HuH-7 (cell line): ENCODE measurements around the gene TMEM129.
"Not testable (repeated sequence)": the region's sequence is repeated elsewhere in the genome, so short reads cannot be mapped to it uniquely, and the experiment has no call there.

Experiments used
- DNase-seq: peaks from one replicate; pipeline ENCODE4 v3.0.0; 2011; ENCODE audit warnings: low spot score

Gene TMEM129

GRCh38 chr4:1720163-1720983 lies 750 bp downstream of the TMEM129 start:
- no peak for DNase-seq

GRCh38 chr4:1718095-1718850 lies 2.9 kb downstream of the TMEM129 start:
- DNase-seq, result no peak

- no peak for DNase-seq
Measured at GRCh38 chr4:1717129-1718094, 3.7 kb downstream of the TMEM129 start.

GRCh38 chr4:1716065-1716945 lies 4.8 kb downstream of the TMEM129 start:
- DNase-seq, result no peak

GRCh38 chr4:1715002-1715758 lies 5.9 kb downstream of the TMEM129 start:
- no peak for DNase-seq

- DNase-seq, result no peak
Measured at GRCh38 chr4:1714303-1715001, 6.7 kb downstream of the TMEM129 start.

- peak; percentile 61 for DNase-seq
Measured at GRCh38 chr4:1713003-1713851, 7.9 kb downstream of the TMEM129 start.

GRCh38 chr4:1712216-1713002 lies 8.7 kb downstream of the TMEM129 start, which contains the start of gene SLBP:
Gene SLBP (minus strand): TSS chr4:1712319. CDS start chr4:1712188, 131 bp downstream.
- DNase-seq, result peak; percentile 98

- DNase-seq, result no peak
Measured at GRCh38 chr4:1711571-1712215, 9.4 kb downstream of the TMEM129 start.

GRCh38 chr4:1711055-1711570 lies 10.0 kb downstream of the TMEM129 start:
- DNase-seq, result no peak

- DNase-seq, result no peak
Measured at GRCh38 chr4:1708581-1708980, 12.5 kb downstream of the TMEM129 start.

- DNase-seq, result no peak
Measured at GRCh38 chr4:1706358-1706757, 14.8 kb downstream of the TMEM129 start.

- no peak for DNase-seq
Measured at GRCh38 chr4:1705732-1706131, 15.4 kb downstream of the TMEM129 start.

GRCh38 chr4:1703867-1704266 lies 17.3 kb downstream of the TMEM129 start:
- no peak for DNase-seq

GRCh38 chr4:1701671-1702070 lies 19.5 kb downstream of the TMEM129 start:
- not testable (repeated sequence) for DNase-seq

- no peak for DNase-seq
Measured at GRCh38 chr4:1695913-1696312, 25.2 kb downstream of the TMEM129 start.
